ENCODE data around the gene PPP1R18.
A peak's percentile ranks its signal among the peaks of the same experiment; 100 is the strongest.
"Not testable (repeated sequence)": the region's sequence is repeated elsewhere in the genome, so short reads cannot be mapped to it uniquely, and the experiment has no call there.

PPP1R18 gene

DNA sequence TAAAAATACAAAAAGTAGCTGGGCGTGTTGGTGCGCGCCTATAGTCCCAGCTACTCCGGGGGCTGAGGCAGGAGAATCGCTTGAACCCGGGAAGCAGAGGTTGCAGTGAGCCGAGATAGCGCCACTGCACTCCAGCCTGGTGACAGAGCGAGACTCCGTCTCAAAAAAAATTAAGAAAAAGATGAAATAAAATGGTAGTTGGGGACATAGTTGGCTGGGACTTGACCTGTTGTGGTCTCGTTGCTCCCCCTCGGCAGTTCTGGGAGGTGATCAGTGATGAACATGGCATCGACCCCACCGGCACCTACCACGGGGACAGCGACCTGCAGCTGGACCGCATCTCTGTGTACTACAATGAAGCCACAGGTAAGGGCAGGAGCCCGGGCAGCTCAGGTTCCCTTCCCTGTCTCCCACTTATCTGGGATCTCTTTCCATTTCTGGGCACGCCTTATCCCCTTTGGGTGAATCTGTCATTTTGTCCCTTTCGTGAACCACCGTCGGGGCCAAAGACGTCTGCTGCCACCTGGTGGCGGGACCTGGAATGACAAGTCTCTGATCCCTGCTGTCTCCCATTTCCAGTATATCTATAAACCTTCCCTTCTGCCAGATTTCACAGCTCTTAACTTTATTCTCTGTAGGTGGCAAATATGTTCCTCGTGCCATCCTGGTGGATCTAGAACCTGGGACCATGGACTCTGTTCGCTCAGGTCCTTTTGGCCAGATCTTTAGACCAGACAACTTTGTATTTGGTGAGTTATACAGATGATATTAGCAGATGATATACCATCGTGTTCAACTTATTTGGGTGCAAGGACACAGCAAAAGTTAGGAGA is 36.1 kb upstream of the PPP1R18 start:
- H3K27me3 ChIP-seq (ENCODE audit: insufficient read depth, low read depth, severe bottlenecking) = no peaks in the 10 kb centered on the region
- H3K36me3 ChIP-seq = peaks cover 69% of the 10 kb centered on the region
- peak overlapping the region; percentile 100 for H3K4me3 ChIP-seq (ENCODE audit: low read depth, low read length)
- TF ChIP-seq, protein P1, sequence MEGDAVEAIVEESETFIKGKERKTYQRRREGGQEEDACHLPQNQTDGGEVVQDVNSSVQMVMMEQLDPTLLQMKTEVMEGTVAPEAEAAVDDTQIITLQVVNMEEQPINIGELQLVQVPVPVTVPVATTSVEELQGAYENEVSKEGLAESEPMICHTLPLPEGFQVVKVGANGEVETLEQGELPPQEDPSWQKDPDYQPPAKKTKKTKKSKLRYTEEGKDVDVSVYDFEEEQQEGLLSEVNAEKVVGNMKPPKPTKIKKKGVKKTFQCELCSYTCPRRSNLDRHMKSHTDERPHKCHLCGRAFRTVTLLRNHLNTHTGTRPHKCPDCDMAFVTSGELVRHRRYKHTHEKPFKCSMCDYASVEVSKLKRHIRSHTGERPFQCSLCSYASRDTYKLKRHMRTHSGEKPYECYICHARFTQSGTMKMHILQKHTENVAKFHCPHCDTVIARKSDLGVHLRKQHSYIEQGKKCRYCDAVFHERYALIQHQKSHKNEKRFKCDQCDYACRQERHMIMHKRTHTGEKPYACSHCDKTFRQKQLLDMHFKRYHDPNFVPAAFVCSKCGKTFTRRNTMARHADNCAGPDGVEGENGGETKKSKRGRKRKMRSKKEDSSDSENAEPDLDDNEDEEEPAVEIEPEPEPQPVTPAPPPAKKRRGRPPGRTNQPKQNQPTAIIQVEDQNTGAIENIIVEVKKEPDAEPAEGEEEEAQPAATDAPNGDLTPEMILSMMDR (IDR thresholded peaks at IDR 0.05; ENCODE audit: low read depth, low read length) = peak; percentile 96
- peaks cover 2% of the 10 kb centered on the region for H3K9me3 ChIP-seq (ENCODE audit: severe bottlenecking)
- DNase-seq = peak; percentile 90
- H3K27ac ChIP-seq = peak overlapping the region; percentile 98

GRCh38 chr6:30722025-30722279 is 35.5 kb upstream of the PPP1R18 start:
- peaks cover 63% of the 10 kb centered on the region for H3K36me3 ChIP-seq
- not testable (repeated sequence) for DNase-seq

GRCh38 chr6:30721198-30722024 is 35.0 kb upstream of the PPP1R18 start:
- peak overlapping the region; percentile 100 for H3K4me3 ChIP-seq (ENCODE audit: low read depth, low read length)
- TF ChIP-seq, protein P1 (IDR thresholded peaks at IDR 0.05; ENCODE audit: low read depth, low read length) = peak; percentile 50
- peak overlapping the region; percentile 98 for H3K27ac ChIP-seq
- H3K36me3 ChIP-seq = peaks cover 58% of the 10 kb centered on the region
- H3K9me3 ChIP-seq (ENCODE audit: severe bottlenecking) = peaks cover 6% of the 10 kb centered on the region
- no peaks in the 10 kb centered on the region for H3K27me3 ChIP-seq (ENCODE audit: insufficient read depth, low read depth, severe bottlenecking)
- peak; percentile 97 for DNase-seq

More at GRCh38 chr6:30722025-30722279, 35.5 kb upstream of the PPP1R18 start:
- peak overlapping the region; percentile 100 for H3K4me3 ChIP-seq (ENCODE audit: low read depth, low read length)
- not testable (repeated sequence) for H3K9me3 ChIP-seq (ENCODE audit: severe bottlenecking); H3K27me3 ChIP-seq (ENCODE audit: insufficient read depth, low read depth, severe bottlenecking)
- peak overlapping the region; percentile 98 for H3K27ac ChIP-seq

- peak overlapping the region; percentile 98 for H3K27ac ChIP-seq
- H3K4me3 ChIP-seq (ENCODE audit: low read depth, low read length) = peak overlapping the region; percentile 100
- H3K9me3 ChIP-seq (ENCODE audit: severe bottlenecking) = peaks cover 6% of the 10 kb centered on the region
- TF ChIP-seq, protein P1 (IDR thresholded peaks at IDR 0.05; ENCODE audit: low read depth, low read length) = no peak
- H3K27me3 ChIP-seq (ENCODE audit: insufficient read depth, low read depth, severe bottlenecking) = no peaks in the 10 kb centered on the region
- DNase-seq = peak; percentile 89
- peaks cover 54% of the 10 kb centered on the region for H3K36me3 ChIP-seq
These were observed 34.3 kb upstream of the PPP1R18 start for GRCh38 chr6:30720738-30721197.

DNA sequence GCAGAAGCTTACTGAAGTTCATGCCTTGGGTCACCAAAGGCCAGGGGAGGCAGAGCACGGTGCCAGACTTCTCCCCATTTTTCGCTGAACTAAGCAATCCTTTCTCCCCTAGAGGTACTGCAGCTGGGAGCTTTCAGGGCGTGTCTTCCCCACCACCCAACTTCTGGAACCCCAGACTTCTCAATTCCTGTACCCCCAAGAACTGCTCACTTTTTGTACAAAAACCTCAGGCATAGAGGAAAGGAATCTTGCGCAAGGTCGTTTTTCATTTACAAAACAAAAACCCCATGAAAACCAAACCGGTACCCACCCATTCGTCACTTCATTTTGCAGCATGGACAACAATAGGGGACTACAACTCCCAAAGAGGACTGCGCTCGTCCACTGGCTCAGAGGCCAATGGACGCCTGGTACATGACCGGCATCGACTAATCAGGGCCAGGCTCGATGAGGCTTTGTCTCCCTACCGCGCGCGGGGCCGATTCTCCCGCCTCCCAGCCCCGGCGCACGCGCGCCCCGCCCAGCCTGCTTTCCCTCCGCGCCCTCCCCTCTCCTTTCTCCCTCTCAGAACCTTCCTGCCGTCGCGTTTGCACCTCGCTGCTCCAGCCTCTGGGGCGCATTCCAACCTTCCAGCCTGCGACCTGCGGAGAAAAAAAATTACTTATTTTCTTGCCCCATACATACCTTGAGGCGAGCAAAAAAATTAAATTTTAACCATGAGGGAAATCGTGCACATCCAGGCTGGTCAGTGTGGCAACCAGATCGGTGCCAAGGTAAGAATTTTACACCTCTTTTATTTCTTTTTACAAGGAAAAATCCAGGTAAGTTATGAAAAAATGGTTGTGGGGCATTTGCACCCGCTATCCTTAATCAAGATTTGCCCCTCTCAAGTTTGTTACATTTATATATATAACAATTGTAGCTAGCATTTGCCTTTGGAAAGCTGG is 33.6 kb upstream of the PPP1R18 start, which contains the start of gene TUBB:
Gene TUBB (plus strand): TSS at position 562 of the 947 bp plus-strand sequence. CDS start 155 bp downstream, at position 717.
- H3K27ac ChIP-seq = peak within 1 kb of the TSS; percentile 98
- DNase-seq = peak; percentile 100
- H3K27me3 ChIP-seq (ENCODE audit: insufficient read depth, low read depth, severe bottlenecking) = no peaks in the 10 kb centered on the region
- TF ChIP-seq, protein P1 (IDR thresholded peaks at IDR 0.05; ENCODE audit: low read depth, low read length) = no peak
- peaks cover 47% of the 10 kb centered on the region for H3K36me3 ChIP-seq
- H3K4me3 ChIP-seq (ENCODE audit: low read depth, low read length) = peak within 1 kb of the TSS; percentile 100
- H3K9me3 ChIP-seq (ENCODE audit: severe bottlenecking) = peaks cover 6% of the 10 kb centered on the region

Measured in WERI-Rb-1 (cell line).